ENCODE measurements around the gene AKAP1. TPM values are rescaled to one million over a fixed set of nuclear protein-coding genes. Genes with fewer than 3 reads are reported as not detected.

The AKAP1 gene
- polyA plus RNA-seq, 5 donors = 35.3 to 57.6 (median 47.4) TPM

GRCh38 chr17:57164814-57165213 is 79.8 kb downstream of the AKAP1 start:
- DNase-seq = no peak

DNA sequence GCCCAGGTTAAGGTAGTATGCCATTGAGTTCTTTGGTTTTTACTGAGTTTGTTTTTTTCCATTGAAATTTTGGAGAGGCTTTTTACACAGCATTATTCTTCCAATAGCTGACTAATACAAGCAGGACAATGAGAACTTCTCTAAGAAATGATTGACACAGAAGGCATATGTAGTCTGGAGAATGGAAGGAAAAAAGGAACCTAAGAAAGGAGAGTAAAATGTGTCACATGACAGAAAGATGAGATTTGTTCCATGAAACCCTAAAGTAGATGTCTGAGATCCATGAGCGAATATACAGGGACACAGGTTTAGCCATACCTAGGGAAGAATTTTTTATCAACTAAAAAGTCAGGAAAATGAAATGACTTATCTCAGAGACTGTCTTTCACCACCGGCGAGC is 80.7 kb downstream of the AKAP1 start:
- no peak for DNase-seq

DNA sequence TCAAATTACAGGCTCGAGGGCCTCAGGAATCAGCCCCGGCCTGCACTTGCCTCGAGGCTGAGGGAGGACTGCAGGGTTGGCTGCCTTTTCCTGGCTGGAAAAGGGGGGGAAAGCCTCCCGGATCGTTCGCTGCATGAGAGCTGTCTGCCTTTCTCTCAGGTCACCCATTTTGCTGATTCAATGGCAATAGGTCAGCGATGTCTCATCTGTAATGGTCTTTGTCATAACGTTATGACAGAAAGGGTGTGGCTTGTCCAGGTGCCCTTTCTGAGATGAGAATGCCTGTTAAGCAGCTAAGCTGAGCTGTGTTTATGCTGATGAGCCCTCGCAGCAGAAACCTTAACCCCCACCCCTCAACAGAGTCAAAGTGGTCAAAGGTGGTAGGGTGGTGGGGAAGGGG is 81.8 kb downstream of the AKAP1 start:
- DNase-seq = no peak

DNA sequence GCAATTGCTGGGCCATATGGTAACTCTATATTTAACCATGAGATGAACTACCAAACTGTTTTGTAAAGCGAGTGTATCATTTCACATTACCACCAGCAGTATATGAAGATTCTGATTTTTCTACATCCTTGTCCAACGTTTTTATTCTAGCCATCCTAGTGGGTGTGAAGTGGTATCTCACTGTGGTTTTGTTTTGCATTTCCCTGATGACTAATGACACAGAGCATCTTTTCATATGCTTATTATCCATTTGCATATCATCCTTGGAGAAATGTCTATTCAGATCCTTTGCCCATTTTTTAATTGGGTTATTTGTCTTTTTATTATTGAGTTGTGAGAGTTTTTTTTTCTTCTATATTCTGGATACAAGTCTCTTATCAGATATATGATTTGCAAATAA is 83.6 kb downstream of the AKAP1 start:
- DNase-seq = no peak

GRCh38 chr17:57170866-57171265 is 85.8 kb downstream of the AKAP1 start:
- no peak for DNase-seq

Other genes with a start within 250 kb of the AKAP1 start
- 10 to 100 TPM; 35.1 to 48.5 (median 45.2) TPM for gene TRIM25, start 171.2 kb upstream of the AKAP1 start, polyA plus RNA-seq (ENCODE audit: insufficient read depth in 1 of 5, insufficient read length in 5 of 5, low replicate concordance in 1 of 5)
- 10 to 100 TPM; 26.2 to 35.4 (median 30.9) TPM for gene COIL, start 124.2 kb upstream of the AKAP1 start, polyA plus RNA-seq (ENCODE audit: insufficient read depth in 1 of 5, insufficient read length in 5 of 5, low replicate concordance in 1 of 5)
- gene SCPEP1, start 107.1 kb upstream of the AKAP1 start, polyA plus RNA-seq (ENCODE audit: insufficient read depth in 1 of 5, insufficient read length in 5 of 5, low replicate concordance in 1 of 5) = 10 to 100 TPM; 48.7 to 61.9 (median 54.9) TPM
- gene MSI2, start 171.3 kb downstream of the AKAP1 start, polyA plus RNA-seq (ENCODE audit: insufficient read depth in 1 of 5, insufficient read length in 5 of 5, low replicate concordance in 1 of 5) = 10 to 100 TPM; 35.4 to 48.9 (median 47.6) TPM